GM13976 (cell line): ENCODE results near the gene CCDC91.

Experiments used
- DNase-seq: peaks from one replicate; pipeline ENCODE4 v3.0.0; 2012; ENCODE audit warnings: low spot score
- in situ Hi-C: fragments of 300-500 bp; cut with MboI; formaldehyde crosslinking; loops from one replicate; pipeline ENCODE4 v1.12.0; 2022; ENCODE audit warnings: low sequenced_read_pairs, mixed read lengths, inconsistent platforms; ENCODE audit not compliant: unreplicated experiment
- TF ChIP-seq, protein P1 (sequence below): IDR thresholded peaks from 2 replicates; pipeline ENCODE4 v1.5.1; 2012; ENCODE audit warnings: borderline replicate concordance, mild to moderate bottlenecking; ENCODE audit not compliant: insufficient read depth; ENCODE audit errors: extremely low read depth, missing control alignments, control extremely low read depth

Gene CCDC91

DNA sequence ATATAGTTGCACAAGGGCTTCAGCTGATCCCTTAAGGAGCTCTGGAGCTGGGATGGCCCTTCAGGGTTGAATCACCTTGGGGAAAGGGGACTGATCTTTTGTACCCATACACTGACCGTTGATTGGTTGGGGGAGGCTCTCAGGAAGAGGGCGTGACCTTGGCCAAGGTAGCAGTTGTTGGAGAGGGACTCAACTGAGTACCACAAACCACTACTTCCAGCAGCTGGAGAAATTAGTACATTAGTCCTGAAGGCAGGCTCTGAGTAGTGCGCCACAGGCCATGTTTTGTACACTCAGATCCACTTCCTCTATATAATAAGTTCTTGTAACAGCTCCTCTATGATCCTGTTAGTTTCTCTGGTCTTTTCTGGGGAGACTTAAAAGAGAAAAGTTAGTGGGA lies 317.6 kb downstream of the CCDC91 start:
- TF ChIP-seq, protein P1, sequence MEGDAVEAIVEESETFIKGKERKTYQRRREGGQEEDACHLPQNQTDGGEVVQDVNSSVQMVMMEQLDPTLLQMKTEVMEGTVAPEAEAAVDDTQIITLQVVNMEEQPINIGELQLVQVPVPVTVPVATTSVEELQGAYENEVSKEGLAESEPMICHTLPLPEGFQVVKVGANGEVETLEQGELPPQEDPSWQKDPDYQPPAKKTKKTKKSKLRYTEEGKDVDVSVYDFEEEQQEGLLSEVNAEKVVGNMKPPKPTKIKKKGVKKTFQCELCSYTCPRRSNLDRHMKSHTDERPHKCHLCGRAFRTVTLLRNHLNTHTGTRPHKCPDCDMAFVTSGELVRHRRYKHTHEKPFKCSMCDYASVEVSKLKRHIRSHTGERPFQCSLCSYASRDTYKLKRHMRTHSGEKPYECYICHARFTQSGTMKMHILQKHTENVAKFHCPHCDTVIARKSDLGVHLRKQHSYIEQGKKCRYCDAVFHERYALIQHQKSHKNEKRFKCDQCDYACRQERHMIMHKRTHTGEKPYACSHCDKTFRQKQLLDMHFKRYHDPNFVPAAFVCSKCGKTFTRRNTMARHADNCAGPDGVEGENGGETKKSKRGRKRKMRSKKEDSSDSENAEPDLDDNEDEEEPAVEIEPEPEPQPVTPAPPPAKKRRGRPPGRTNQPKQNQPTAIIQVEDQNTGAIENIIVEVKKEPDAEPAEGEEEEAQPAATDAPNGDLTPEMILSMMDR: no peak
- in situ Hi-C loops: no loop called here
- no peak for DNase-seq

DNA sequence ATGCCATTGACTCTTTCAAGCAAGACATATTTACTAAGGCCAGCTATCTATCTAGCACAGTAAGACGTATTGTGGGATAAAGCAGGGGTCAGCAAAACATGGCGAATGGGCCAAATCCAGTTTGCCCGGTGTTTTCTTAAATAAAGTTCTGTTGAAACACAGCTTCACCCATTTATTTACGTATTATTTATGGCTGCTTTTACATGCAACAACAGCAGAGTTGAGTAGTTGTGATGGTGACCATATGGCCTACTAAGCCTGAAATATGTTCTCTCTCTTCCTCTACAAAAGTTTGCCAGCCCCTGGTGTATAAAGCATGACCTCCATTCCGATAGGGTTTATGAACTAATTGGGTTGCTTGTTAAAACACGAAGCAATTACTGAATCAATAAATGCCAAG lies 322.1 kb downstream of the CCDC91 start:
- in situ Hi-C loops: no loop called here
- DNase-seq: no peak
- TF ChIP-seq, protein P1: no peak

DNA sequence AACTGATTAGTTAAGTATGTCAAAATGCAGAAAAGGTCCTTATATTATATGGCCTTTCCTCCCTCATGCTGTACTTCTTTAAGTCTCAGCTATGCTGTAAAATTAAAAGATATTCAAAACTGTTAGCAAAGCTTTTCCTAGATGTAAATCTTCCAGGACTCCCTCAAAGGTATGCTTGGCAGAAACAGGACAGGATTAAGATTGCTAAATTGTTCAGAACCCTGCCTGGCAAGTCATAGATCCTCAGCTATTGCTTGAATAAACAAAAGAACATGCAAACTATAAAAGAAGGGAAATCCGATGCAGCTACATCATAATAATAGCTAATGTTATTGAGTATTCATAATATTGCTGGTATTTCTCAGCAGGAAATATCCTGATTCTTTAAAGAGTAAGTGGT lies 322.6 kb downstream of the CCDC91 start:
- in situ Hi-C loops: no loop called here
- TF ChIP-seq, protein P1: no peak
- no peak for DNase-seq

DNA sequence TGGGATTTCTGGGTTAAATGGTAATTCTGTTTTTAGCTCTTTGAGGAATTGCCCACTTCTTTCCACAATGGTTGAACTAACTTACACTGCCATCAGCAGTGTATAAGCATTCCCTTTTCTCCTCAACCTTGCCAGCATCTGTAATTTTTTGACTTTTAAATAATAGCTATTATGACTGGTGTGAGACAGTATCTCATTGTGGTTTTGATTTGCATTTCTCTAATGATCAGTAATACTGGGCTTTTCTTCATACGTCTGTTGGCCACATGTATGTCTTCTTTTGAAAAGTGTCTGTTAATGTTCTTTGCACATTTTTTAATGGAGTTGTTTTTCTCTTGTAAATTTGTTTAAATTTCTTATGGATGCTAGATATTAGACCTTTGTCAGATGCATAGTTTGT lies 323.7 kb downstream of the CCDC91 start:
- no peak for DNase-seq
- TF ChIP-seq, protein P1: no peak
- in situ Hi-C loops: no loop called here

DNA sequence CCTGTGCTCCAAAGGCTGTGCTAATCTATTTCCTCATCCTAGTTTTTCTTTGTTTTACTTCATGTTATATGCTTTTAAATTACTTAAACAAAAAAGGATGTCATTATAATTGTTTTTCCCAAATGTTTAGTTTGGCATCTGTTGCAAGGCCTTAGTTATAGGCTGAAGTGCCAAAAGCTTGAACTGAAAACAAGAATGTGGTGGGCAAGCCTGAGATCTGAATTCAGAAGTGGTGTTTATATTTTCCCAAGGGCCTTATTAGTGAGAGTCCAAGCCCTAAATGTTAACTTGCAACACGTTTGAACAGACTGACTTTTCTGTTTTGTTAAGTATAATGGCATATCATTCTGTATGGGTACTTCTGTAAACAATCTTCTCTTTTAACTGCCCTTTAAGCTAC lies 326.8 kb downstream of the CCDC91 start:
- in situ Hi-C loops: no loop called here
- TF ChIP-seq, protein P1: no peak
- no peak for DNase-seq

DNA sequence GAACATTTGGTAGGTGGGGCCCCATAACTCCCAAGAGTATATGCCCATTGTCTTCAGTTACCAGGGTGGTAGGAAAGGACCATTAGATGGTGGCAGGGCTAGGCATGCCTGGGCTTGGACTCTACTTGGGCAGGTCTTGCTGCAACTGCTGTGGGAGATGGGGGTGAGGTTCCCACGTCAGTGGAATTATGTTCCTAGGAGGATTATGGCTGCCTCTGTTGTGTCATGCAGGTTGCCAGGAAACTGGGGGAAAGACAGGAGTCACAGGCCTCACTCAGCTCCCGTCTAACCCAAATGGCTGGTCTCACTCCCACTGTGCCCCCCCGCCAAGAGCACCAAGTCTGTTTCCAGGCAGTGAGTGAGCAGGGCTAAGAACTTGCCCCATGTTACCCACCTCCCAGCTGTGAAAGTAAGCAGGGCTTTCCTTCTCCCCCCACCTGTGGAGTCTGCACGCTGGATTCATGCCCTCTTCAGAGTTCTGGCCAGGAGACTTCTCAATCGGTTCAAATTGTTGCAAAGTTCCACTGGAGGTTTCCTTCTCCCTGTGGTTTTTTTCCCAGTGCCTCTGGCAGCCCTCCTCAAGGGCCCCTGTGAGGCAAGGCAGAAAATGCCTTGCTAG lies 337.5 kb downstream of the CCDC91 start:
- TF ChIP-seq, protein P1: no peak
- no peak for DNase-seq
- in situ Hi-C loops: no loop called here

DNA sequence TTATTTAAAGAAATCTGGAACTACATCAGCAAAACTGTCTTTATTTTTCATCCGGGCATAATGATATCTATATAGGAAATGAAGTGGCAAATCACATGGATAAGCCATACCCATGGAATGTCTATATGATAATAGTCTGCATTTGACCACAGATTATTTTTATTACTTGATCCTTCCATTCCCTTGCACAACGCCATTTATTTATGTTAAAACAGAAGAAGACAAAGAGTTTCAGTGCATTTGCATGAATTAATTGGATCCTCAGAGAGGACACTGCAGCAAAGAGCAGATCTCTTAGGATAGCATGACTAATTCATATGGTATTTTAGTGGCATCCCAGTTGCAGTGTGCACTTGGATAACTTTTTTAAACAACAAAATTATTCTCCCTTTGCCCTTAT lies 345.0 kb downstream of the CCDC91 start:
- no peak for DNase-seq
- in situ Hi-C loops: no loop called here
- TF ChIP-seq, protein P1: no peak
